ENCODE data around the gene AGAP3. TPM values are rescaled to one million over a fixed set of nuclear protein-coding genes. Genes with fewer than 3 reads are reported as not detected.

The AGAP3 gene
- total RNA-seq, 1 experiment from 2014 or later, result 126 TPM

DNA sequence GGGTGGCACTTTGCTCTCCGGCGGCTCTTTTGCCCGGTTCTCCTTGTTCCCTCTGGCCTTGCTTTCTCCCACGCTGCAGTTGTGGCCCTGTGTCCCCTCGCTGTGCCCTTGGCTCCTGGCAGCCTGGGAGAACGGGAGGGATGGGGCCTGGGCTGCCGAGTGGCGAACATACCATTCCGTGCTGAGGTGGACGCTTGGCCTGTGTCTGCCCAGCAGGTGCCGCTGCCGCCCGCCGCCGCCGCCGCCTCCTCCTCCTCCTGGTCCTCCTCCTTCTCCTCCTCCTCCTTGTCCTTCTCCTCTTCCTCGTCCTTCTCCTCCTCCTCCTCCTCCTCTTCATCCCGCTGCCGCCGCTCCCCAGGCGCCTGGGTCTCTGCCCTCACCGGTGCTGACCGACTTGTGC lies 36.0 kb downstream of the AGAP3 start:
- TF ChIP-seq ZFX (IDR thresholded peaks at IDR 0.05) (no peak), TCF7L2 (IDR thresholded peaks at IDR 0.05; ENCODE audit: borderline replicate concordance, extremely low read depth, insufficient read depth, insufficient read length) (no peak), CEBPB (IDR thresholded peaks at IDR 0.05; ENCODE audit: low read depth) (no peak), SP1 (IDR thresholded peaks at IDR 0.05; ENCODE audit: low read depth) (no peak), JUND (IDR thresholded peaks at IDR 0.05) (no peak), SRF (IDR thresholded peaks at IDR 0.05; ENCODE audit: low read depth) (no peak), ELF1 (IDR thresholded peaks at IDR 0.05; ENCODE audit: borderline replicate concordance, low read depth) (no peak), RAD21 (IDR thresholded peaks at IDR 0.05; ENCODE audit: low read depth) (no peak), EZH2 (IDR thresholded peaks at IDR 0.05) (no peak), SIN3A (IDR thresholded peaks at IDR 0.05; ENCODE audit: low read depth) (no peak), POLR2AphosphoS5 (IDR thresholded peaks at IDR 0.05; ENCODE audit: low read depth, low read length) (no peak), FOSL1 (IDR thresholded peaks at IDR 0.05; ENCODE audit: low read depth) (no peak), EGR1 (IDR thresholded peaks at IDR 0.05; ENCODE audit: low read depth) (no peak)
- TF ChIP-seq, protein P1, sequence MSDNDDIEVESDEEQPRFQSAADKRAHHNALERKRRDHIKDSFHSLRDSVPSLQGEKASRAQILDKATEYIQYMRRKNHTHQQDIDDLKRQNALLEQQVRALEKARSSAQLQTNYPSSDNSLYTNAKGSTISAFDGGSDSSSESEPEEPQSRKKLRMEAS (IDR thresholded peaks at IDR 0.05), result no peak
- TF ChIP-seq, protein P2, sequence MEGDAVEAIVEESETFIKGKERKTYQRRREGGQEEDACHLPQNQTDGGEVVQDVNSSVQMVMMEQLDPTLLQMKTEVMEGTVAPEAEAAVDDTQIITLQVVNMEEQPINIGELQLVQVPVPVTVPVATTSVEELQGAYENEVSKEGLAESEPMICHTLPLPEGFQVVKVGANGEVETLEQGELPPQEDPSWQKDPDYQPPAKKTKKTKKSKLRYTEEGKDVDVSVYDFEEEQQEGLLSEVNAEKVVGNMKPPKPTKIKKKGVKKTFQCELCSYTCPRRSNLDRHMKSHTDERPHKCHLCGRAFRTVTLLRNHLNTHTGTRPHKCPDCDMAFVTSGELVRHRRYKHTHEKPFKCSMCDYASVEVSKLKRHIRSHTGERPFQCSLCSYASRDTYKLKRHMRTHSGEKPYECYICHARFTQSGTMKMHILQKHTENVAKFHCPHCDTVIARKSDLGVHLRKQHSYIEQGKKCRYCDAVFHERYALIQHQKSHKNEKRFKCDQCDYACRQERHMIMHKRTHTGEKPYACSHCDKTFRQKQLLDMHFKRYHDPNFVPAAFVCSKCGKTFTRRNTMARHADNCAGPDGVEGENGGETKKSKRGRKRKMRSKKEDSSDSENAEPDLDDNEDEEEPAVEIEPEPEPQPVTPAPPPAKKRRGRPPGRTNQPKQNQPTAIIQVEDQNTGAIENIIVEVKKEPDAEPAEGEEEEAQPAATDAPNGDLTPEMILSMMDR (IDR thresholded peaks at IDR 0.05 in 2 of 3, conservative IDR thresholded peaks at IDR 0.05 in 1 of 3; ENCODE audit: borderline replicate concordance in 1 of 3, insufficient read depth in 1 of 3, low read depth in 2 of 3, low read length in 2 of 3), result no peak
- TF ChIP-seq, protein P3, sequence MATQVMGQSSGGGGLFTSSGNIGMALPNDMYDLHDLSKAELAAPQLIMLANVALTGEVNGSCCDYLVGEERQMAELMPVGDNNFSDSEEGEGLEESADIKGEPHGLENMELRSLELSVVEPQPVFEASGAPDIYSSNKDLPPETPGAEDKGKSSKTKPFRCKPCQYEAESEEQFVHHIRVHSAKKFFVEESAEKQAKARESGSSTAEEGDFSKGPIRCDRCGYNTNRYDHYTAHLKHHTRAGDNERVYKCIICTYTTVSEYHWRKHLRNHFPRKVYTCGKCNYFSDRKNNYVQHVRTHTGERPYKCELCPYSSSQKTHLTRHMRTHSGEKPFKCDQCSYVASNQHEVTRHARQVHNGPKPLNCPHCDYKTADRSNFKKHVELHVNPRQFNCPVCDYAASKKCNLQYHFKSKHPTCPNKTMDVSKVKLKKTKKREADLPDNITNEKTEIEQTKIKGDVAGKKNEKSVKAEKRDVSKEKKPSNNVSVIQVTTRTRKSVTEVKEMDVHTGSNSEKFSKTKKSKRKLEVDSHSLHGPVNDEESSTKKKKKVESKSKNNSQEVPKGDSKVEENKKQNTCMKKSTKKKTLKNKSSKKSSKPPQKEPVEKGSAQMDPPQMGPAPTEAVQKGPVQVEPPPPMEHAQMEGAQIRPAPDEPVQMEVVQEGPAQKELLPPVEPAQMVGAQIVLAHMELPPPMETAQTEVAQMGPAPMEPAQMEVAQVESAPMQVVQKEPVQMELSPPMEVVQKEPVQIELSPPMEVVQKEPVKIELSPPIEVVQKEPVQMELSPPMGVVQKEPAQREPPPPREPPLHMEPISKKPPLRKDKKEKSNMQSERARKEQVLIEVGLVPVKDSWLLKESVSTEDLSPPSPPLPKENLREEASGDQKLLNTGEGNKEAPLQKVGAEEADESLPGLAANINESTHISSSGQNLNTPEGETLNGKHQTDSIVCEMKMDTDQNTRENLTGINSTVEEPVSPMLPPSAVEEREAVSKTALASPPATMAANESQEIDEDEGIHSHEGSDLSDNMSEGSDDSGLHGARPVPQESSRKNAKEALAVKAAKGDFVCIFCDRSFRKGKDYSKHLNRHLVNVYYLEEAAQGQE (IDR thresholded peaks at IDR 0.05; ENCODE audit: low read depth), result no peak
- TF ChIP-seq, protein P4, sequence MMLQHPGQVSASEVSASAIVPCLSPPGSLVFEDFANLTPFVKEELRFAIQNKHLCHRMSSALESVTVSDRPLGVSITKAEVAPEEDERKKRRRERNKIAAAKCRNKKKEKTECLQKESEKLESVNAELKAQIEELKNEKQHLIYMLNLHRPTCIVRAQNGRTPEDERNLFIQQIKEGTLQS (IDR thresholded peaks at IDR 0.05), result no peak
- TF ChIP-seq, protein P5, sequence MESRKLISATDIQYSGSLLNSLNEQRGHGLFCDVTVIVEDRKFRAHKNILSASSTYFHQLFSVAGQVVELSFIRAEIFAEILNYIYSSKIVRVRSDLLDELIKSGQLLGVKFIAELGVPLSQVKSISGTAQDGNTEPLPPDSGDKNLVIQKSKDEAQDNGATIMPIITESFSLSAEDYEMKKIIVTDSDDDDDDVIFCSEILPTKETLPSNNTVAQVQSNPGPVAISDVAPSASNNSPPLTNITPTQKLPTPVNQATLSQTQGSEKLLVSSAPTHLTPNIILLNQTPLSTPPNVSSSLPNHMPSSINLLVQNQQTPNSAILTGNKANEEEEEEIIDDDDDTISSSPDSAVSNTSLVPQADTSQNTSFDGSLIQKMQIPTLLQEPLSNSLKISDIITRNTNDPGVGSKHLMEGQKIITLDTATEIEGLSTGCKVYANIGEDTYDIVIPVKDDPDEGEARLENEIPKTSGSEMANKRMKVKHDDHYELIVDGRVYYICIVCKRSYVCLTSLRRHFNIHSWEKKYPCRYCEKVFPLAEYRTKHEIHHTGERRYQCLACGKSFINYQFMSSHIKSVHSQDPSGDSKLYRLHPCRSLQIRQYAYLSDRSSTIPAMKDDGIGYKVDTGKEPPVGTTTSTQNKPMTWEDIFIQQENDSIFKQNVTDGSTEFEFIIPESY (IDR thresholded peaks at IDR 0.05; ENCODE audit: extremely low read depth, insufficient replicate concordance, low read length), result no peak
- Histone ChIP-seq H3K4me3 (replicated peaks in 1 of 2; ENCODE audit: low read depth in 1 of 2, low read length in 2 of 2) (no peak overlapping the region), H2AFZ (ENCODE audit: low read depth, low read length, poor library complexity, severe bottlenecking) (no peak overlapping the region), H3K79me2 (ENCODE audit: insufficient read depth, low read length) (peaks cover 17% of the 10 kb centered on the region), H3K27ac (ENCODE audit: low read depth, low read length) (no peak overlapping the region), H3K9me3 (ENCODE audit: control insufficient read depth in 1 of 2, insufficient read depth in 1 of 2, low read depth in 1 of 2, low read length in 2 of 2) (no peaks in the 10 kb centered on the region), H4K20me1 (ENCODE audit: insufficient read depth) (no peaks in the 10 kb centered on the region), H3K9me2 (ENCODE audit: insufficient read depth) (no peaks in the 10 kb centered on the region), H3K4me1 (ENCODE audit: control insufficient read depth in 1 of 2, insufficient read depth in 2 of 2, low read length in 2 of 2) (peaks cover 0 to 8% of the 10 kb centered on the region in 2 experiments; a peak in 1 of 4 replicates), H3K36me3 (ENCODE audit: control insufficient read depth in 1 of 2, insufficient read depth in 2 of 2, low read length in 2 of 2) (peaks cover 16 to 28% of the 10 kb centered on the region in 2 experiments; a peak in 3 of 4 replicates), H3K4me2 (ENCODE audit: low read length) (no peak overlapping the region), H3K9ac (ENCODE audit: low read length) (no peak overlapping the region), H3K27me3 (ENCODE audit: insufficient read depth, low read length) (no peaks in the 10 kb centered on the region)
- POLR2A ChIA-PET, result no interaction called here
- DNase-seq (ENCODE audit: low read depth, low spot score) (no peak), ATAC-seq (no peak)
- CTCF ChIA-PET, result interaction anchor here (0.6 kb wide), 1 partner anchor 61 kb away, joined by 3 read pairs; no protein-coding TSS in a partner anchor
- intact Hi-C loops (cut with micrococcal nuclease), result loop anchor here (10.0 kb wide), 1 partner anchor 123 kb away; the partner anchor contains the start of gene SMARCD3
- RAD21 ChIA-PET (ENCODE audit: low non-redundant PET in 1 of 2, low total read pairs in 2 of 2, uncharacterized antibody in 2 of 2, unreplicated experiment in 2 of 2), result no interaction called here
- BruUV-seq (replicated peaks), result no TSS peak
